Stimulated activated CD8-positive, alpha-beta memory T cell treated with anti-CD3 and anti-CD28 coated beads, Interleukin-7, amount 100 ng/mL, for 1 hour (primary cell): ENCODE results near the gene FGF14.

ENCODE experiments used
- DNase-seq, 2 donors: peaks; one replicate each; pipeline ENCODE4 v3.0.0-alpha.2; 2020; ENCODE audit warnings: low read depth in 2 of 2

Gene FGF14

DNA sequence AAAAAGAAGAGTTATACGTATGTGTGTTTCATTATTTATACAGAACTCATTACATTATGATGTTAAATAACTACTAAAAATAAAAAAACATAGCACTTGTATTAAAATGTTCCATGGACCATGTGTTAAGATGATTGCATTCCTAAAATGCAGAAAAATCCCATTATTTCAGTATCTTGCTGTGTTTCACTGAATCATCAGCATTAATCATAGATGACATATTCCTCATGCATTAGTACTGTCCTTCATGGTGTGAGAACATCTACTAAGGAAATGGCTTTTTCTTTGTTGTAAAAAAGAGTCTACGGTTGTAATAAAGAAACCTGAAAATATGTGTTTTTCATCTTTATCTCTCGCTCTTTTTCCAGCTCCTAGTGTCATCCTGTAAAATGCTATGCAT is 416.5 kb downstream of the FGF14 start:
- no peak for DNase-seq

DNA sequence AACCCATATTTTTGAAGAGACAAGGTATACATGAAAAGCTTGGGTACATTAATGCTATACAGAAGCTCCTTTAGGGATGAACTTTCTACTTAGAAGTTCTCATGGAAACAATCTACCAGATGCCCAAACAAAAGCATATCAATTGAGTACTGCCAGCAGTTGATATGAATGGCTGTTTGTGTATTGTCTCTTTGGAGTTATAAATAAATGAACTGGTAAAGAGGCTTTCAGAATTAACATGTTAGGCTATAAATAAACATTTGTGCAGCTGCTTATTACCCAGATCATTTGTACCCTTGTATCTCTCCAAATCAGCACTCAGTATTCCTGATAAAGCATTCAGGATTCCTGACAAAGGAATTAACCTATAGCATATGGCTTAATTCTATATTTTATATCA is 418.9 kb downstream of the FGF14 start:
- no peak for DNase-seq

GRCh38 chr13:101979825-101980224 is 422.0 kb downstream of the FGF14 start:
- DNase-seq: no peak

GRCh38 chr13:101978552-101979315 is 423.1 kb downstream of the FGF14 start:
- no peak for DNase-seq

GRCh38 chr13:101977475-101977874 is 424.4 kb downstream of the FGF14 start:
- no peak for DNase-seq

DNA sequence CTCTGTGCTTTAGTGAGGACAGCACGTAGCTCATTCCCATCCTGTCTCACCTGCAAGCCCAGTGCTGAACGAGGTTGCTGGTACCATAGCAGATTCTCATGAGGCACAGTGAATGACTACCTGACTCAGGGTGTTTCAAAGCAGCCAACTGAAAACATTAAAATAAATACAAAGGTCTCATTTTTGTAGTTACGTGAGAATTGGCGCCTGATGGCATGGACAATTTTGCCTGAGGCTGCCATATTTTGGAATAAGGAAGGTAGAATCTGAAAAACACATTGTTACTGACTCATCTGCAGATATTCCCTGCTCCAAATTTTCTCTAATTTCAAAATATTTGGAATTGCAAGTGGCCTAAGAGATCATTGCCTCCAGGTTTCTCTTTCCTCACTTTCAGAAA is 429.7 kb downstream of the FGF14 start:
- no peak for DNase-seq

DNA sequence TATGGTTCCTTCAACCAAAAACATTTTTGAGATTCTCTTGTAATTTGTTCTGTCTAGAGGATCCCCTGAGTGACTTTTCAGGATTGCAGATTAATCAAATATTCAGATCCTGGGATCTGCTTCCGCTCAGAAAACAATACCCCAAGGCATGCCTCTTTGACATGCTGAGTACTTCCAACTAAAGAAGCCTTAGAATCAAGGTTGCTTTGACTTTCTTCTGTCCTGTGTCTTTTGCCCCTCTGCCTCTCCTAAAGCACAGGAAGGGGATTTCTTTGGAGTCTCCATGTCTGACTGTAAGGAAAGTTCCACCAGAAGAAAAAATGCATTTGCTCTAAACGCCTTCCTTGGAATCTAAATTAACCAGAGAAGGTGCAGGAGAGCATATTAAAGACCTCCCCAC is 431.5 kb downstream of the FGF14 start:
- no peak for DNase-seq

- DNase-seq: no peak
Observed at GRCh38 chr13:101967781-101968180, 434.1 kb downstream of the FGF14 start.

- DNase-seq: no peak
Observed at GRCh38 chr13:101967216-101967615, 434.6 kb downstream of the FGF14 start.

- no peak for DNase-seq
Observed at GRCh38 chr13:101965096-101965495, 436.8 kb downstream of the FGF14 start.

DNA sequence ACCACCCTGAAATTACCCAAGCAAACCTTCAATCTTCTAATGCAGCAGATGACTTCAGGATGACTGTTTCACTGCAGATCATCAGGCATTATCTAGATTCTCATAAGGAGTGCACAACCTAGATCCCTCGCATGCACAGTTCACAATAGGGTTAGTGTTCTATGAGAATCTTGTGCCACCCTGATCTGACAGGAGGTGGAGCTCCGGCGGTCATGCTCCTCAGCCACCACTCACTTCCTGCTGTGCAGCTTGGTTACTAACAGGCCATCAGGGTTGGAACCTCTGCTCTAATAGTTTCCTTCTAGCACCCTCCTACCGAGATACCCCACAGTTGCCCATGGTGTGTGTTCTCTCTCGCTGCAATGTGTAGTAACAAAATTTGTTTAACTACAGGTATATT is 442.8 kb downstream of the FGF14 start:
- no peak for DNase-seq

GRCh38 chr13:101955764-101956163 is 446.1 kb downstream of the FGF14 start:
- DNase-seq: no peak

GRCh38 chr13:101951114-101951513 is 450.7 kb downstream of the FGF14 start:
- DNase-seq: no peak

- DNase-seq: no peak
Observed at GRCh38 chr13:101949681-101950080, 452.2 kb downstream of the FGF14 start.

DNA sequence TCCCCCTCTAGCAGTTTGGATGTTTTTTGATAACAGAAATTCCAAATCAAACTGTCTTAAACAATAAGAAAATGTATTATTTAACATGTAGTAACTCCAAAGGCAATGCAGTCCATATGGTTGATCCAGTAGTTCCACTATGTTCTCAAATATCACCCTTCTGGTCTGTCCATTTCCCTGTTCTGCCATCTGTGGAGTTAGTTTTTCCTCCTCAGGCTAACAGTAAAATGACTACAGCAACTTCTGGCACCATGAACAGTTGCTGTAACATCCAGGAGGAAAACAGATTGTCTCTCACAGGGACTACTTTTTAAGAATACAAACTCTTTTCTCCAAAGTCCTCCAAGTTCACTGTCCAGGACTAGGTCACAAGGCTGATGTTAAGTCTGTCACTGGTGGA is 455.4 kb downstream of the FGF14 start:
- no peak for DNase-seq

- DNase-seq: no peak
Observed at GRCh38 chr13:101945435-101945834, 456.4 kb downstream of the FGF14 start.

GRCh38 chr13:101944521-101944920 is 457.3 kb downstream of the FGF14 start:
- DNase-seq: no peak

DNA sequence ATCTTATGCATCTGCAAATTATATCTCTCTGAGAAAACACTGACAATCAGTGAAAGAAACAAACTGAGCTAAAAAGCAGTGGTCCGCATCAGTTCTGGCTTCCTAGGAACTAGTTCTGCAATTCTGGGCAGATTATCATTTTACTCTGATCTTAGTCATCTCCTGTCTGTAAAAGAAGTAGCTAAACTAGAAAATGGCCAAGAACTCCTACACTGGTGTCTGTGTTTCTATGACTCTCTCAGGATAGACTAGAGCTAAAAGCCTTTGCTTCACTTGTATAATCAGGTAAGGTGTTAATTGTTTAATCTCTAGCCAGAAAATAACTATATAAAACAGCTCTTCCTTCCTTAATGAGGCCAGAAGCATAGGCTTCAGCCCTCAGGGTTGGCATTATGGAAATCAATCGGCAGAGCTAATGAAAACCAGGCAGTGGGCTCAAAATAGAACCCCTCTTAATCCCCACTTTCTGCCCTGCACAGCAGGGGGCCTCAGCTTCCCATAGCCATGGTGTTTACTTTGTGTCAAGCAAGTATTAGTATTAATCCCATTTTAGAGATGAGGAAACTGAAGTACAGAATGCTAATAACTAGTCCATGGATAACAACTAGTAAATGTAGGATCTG is 459.2 kb downstream of the FGF14 start:
- DNase-seq: no peak

DNA sequence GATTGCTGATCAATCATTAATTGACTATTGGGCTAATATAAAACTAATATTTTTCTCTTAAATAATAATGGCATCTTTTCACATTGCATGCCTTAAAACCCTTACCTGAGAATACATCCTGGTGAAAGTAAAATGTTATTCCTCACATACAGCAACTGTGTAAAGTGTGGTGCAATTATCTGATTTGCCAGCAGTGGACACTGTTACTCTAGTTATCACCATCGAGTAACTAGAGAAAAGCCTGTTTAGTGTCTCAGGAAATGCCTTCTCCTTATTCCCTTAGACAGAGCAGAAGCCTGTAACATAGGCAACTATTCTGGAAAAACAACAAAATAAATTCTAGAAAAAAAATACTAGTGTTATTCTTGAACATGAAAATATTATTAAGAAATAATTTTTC is 459.8 kb downstream of the FGF14 start:
- no peak for DNase-seq

DNA sequence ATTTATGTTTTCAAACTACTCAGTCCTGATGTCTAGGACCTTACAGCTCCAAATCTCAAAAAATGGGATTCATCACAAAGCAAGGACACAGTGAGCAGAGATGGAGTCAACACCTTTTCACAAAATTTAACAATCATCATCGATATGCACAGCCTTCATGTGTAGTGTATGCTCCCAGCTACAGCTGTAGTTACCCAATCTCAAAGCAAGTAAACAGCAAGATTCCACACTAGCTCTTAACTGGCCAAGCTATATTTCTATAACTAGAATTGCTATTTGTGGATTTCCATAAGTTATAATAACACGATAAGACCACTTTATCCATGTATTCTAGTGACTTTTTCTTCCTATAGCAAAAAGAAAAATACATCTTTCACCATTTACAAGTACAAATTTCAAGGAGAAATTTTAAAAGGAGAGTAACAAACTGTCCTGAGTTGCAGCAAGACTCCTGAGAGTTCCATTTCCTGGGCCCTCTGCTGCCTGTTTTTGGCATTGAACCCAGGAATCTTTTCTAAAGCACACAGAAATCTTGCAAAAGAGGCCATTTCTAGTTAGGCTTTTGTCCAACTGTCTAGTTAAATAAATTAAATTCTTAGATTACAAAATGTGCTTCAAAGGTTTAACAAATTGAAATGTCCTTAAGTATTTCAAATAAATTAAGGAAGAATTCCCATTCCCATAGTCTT is 460.6 kb downstream of the FGF14 start:
- no peak for DNase-seq

DNA sequence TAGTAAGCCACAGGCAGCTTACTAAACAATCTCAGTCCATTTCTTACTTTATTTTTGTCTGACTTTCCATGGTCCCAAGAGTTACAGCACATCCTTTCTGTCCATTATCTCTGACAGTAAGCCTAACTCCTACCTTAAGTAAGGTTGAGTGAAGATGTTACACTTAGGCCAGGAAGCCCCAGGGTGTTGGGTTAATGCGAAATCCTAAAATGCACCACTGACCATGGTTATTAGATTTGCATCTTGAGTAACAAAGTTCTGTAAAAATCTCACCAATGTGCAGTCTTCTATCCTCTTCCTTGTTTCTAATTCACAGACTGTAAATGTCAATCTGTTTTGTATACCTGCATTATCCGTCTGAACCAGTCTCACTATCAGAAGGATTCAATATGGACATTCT is 462.5 kb downstream of the FGF14 start:
- DNase-seq: no peak

- no peak for DNase-seq
Observed at GRCh38 chr13:101935828-101936227, 466.0 kb downstream of the FGF14 start.

DNA sequence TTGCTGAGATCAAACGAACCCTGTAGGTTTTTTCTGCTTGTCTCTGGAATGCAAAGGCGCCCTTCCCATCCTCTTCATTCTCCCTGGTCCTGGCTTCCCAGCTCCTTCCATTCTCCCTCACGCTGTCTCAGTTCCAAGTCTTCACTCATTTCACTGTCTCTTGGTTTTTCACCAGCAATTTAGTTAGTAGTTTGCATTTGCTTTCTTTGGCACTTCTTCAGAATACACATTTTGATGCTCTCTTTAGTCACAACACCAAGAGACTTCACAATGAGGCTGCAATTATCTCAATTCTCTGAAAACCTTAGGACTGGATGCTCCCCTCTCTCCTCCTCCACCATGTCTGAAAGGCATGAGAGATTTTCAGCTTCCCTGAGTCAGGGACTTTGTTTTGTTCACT is 470.7 kb downstream of the FGF14 start:
- DNase-seq: no peak
